SK-N-SH (cell line): ENCODE results near the gene EIF4G1. TPM values are rescaled to one million over a fixed set of nuclear protein-coding genes. Genes with fewer than 3 reads are reported as not detected.

Source experiments
- CTCF ChIA-PET: fragments of 300-600, 350-600 bp; formaldehyde crosslinking; extraction: SDS; loops from one replicate; lab custom pipeline; 2021; lab: Yijun Ruan, JAX
- POLR2A ChIA-PET: fragments of 350-600 bp; sonication (Branson Sonifier 250); formaldehyde crosslinking; extraction: SDS; loops from one replicate; lab custom pipeline; 2020; ENCODE audit warnings: antibody characterized with exemption, inconsistent platforms; lab: Yijun Ruan, JAX
- DNase-seq: peaks from one replicate; pipeline ENCODE4 v3.0.0; 2012
- H2AFZ ChIP-seq: fragments of 200-600 bp; sonication (generic); 2 replicates; pipeline ENCODE4 v1.8.1; 2016; ENCODE audit warnings: antibody characterized with exemption, mild to moderate bottlenecking, low read depth
- H3F3A ChIP-seq: fragments of 200-600 bp; sonication (generic); replicated peaks from 2 replicates; pipeline ENCODE3; 2016; ENCODE audit warnings: antibody characterized with exemption, mild to moderate bottlenecking; ENCODE audit not compliant: insufficient read depth
- H3K27ac ChIP-seq, 2 experiments: fragments of 200-500 bp in 1 of 2; fragments of 200-600 bp in 1 of 2; sonication (Bioruptor generic) in 1 of 2; sonication (generic), shearing (Covaris generic) in 1 of 2; 2 replicates each; pipeline versions ENCODE4 v1.5.1 to v1.6.1; 2014 to 2016; ENCODE audit warnings: low read depth in 2 of 2, inconsistent platforms in 1 of 2, low read length in 1 of 2, mild to moderate bottlenecking in 1 of 2, mixed read lengths in 1 of 2
- H3K27me3 ChIP-seq: fragments of 200-600 bp; sonication (generic), shearing (Covaris generic); 2 replicates; pipeline ENCODE4 v1.6.1; 2016; ENCODE audit warnings: mixed run types; ENCODE audit not compliant: insufficient read depth
- H3K36me3 ChIP-seq, 2 experiments: fragments of 200-500 bp in 1 of 2; fragments of 200-600 bp in 1 of 2; sonication (Bioruptor generic) in 1 of 2; sonication (generic) in 1 of 2; replicated peaks in 1 of 2; 2 replicates each; pipeline versions ENCODE3 to v1.5.1; 2014 to 2016; ENCODE audit warnings: low read length in 1 of 2, mild to moderate bottlenecking in 1 of 2; ENCODE audit not compliant: insufficient read depth in 2 of 2, control insufficient read depth in 1 of 2
- H3K4me1 ChIP-seq, 2 experiments: fragments of 200-500 bp in 1 of 2; fragments of 200-600 bp in 1 of 2; sonication (Bioruptor generic) in 1 of 2; sonication (generic), shearing (Covaris generic) in 1 of 2; 2 replicates each; pipeline versions ENCODE4 v1.5.1 to v1.6.1; 2014 to 2016; ENCODE audit warnings: low read depth in 1 of 2, low read length in 1 of 2, mixed run types in 1 of 2; ENCODE audit not compliant: insufficient read depth in 2 of 2, control insufficient read depth in 1 of 2
- H3K4me2 ChIP-seq: fragments of 200-600 bp; sonication (generic), shearing (Covaris generic); 2 replicates; pipeline ENCODE4 v1.6.1; 2017; ENCODE audit warnings: mixed run types
- H3K4me3 ChIP-seq, 2 experiments: fragments of 200-500 bp in 1 of 2; fragments of 200-600 bp in 1 of 2; sonication (Bioruptor generic) in 1 of 2; sonication (generic), shearing (Covaris generic) in 1 of 2; 2 replicates each; pipeline versions ENCODE4 v1.5.1 to v1.8.1; 2014 to 2016; ENCODE audit warnings: low read depth in 2 of 2, inconsistent platforms in 1 of 2, low read length in 1 of 2, mild to moderate bottlenecking in 1 of 2, mixed read lengths in 1 of 2, moderate library complexity in 1 of 2
- H3K79me2 ChIP-seq: fragments of 200-600 bp; sonication (generic); 2 replicates; pipeline ENCODE4 v1.8.1; 2017; ENCODE audit warnings: mild to moderate bottlenecking; ENCODE audit not compliant: insufficient read depth
- H3K9ac ChIP-seq: fragments of 200-600 bp; sonication (generic); 2 replicates; pipeline ENCODE4 v1.6.1; 2017; ENCODE audit warnings: mixed run types
- H3K9me2 ChIP-seq: fragments of 200-600 bp; sonication (generic); 2 replicates; pipeline ENCODE4 v1.6.1; 2017; ENCODE audit warnings: mixed run types
- H3K9me3 ChIP-seq: fragments of 200-600 bp; sonication (generic); 2 replicates; pipeline ENCODE4 v1.6.1; 2017; ENCODE audit warnings: mixed run types, mild to moderate bottlenecking, moderate library complexity
- H4K20me1 ChIP-seq: fragments of 200-600 bp; sonication (generic); 2 replicates; pipeline ENCODE4 v1.6.1; 2017; ENCODE audit warnings: mild to moderate bottlenecking, mixed run types; ENCODE audit not compliant: insufficient read depth
- ELF1 ChIP-seq: IDR thresholded peaks from 2 replicates; pipeline ENCODE4 v1.4.0; 2012
- EZH2phosphoT487 ChIP-seq: fragments of 200-600 bp; sonication (generic); IDR thresholded peaks from 2 replicates; pipeline ENCODE4 v1.6.1; 2017; ENCODE audit warnings: low read depth, mixed run types, mild to moderate bottlenecking, antibody characterized with exemption, moderate library complexity, borderline replicate concordance
- FOSL2 ChIP-seq: IDR thresholded peaks from 2 replicates; pipeline ENCODE4 v1.4.0; 2012; ENCODE audit warnings: low read depth, mild to moderate bottlenecking, moderate library complexity, borderline replicate concordance
- FOXJ3 ChIP-seq: sonication (generic); formaldehyde crosslinking; IDR thresholded peaks from 2 replicates; pipeline ENCODE4 v1.5.1; 2020; ENCODE audit warnings: mild to moderate bottlenecking, missing genetic modification reagents
- FOXM1 ChIP-seq: IDR thresholded peaks from 2 replicates; pipeline ENCODE4 v1.4.0; 2012; ENCODE audit warnings: low read depth, mild to moderate bottlenecking
- MEF2A ChIP-seq: IDR thresholded peaks from 2 replicates; pipeline ENCODE4 v1.4.0; 2012; ENCODE audit warnings: low read depth, borderline replicate concordance
- POLR2AphosphoS5 ChIP-seq: IDR thresholded peaks from 2 replicates; pipeline ENCODE4 v1.6.1; 2012; ENCODE audit warnings: low read depth, low read length
- TAF1 ChIP-seq: IDR thresholded peaks from 2 replicates; pipeline ENCODE4 v1.6.1; 2012; ENCODE audit warnings: low read depth, mild to moderate bottlenecking, low read length, moderate library complexity, borderline replicate concordance
- WGBS: methylation state at CpG from one replicate; pipeline ENCODE4 v1.1.6; 2017; ENCODE audit warnings: low lambda C conversion rate; 5-methylcytosine and 5-hydroxymethylcytosine counted together
- polyA plus RNA-seq, 3 experiments: library from polyadenylated mRNA; depleted of rRNA; stranded (reverse); fragments of >200 nt; gene quantifications; 2 replicates each; pipeline ENCODE4 v1.2.3, GENCODE V29; 2012
- TF ChIP-seq, protein P1 (sequence below): IDR thresholded peaks from 2 replicates; pipeline ENCODE4 v1.6.1; 2012; ENCODE audit warnings: mild to moderate bottlenecking, low read depth, low read length, moderate library complexity
- TF ChIP-seq, protein P2 (sequence below): IDR thresholded peaks from 2 replicates; pipeline ENCODE4 v1.4.0; 2012; ENCODE audit warnings: low read depth

The EIF4G1 gene
- polyA plus RNA-seq, 1 of the 3 experiments (the other 2 are of a cell fraction): 262 TPM

DNA sequence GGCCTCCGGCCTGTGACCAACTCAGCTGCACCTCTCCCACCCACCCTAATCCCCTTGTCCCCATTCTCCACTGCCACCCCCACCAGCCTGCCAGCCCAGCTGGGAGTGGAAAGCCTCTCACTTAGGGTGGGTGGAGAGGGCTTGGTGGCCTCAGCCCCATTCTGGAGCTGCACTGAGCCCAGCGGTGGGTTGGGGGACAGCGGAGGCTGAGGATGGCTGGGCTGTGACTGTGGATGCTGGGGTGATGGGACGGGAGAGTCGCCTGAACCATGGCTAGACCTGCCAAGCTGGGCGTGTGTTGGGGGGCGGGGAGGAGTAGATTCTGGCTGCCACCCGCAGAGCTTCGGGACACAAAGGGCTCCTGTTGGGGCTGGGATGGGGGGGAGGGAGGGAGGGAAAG lies 45.2 kb downstream of the EIF4G1 start (continued):
- TF ChIP-seq, protein P1, sequence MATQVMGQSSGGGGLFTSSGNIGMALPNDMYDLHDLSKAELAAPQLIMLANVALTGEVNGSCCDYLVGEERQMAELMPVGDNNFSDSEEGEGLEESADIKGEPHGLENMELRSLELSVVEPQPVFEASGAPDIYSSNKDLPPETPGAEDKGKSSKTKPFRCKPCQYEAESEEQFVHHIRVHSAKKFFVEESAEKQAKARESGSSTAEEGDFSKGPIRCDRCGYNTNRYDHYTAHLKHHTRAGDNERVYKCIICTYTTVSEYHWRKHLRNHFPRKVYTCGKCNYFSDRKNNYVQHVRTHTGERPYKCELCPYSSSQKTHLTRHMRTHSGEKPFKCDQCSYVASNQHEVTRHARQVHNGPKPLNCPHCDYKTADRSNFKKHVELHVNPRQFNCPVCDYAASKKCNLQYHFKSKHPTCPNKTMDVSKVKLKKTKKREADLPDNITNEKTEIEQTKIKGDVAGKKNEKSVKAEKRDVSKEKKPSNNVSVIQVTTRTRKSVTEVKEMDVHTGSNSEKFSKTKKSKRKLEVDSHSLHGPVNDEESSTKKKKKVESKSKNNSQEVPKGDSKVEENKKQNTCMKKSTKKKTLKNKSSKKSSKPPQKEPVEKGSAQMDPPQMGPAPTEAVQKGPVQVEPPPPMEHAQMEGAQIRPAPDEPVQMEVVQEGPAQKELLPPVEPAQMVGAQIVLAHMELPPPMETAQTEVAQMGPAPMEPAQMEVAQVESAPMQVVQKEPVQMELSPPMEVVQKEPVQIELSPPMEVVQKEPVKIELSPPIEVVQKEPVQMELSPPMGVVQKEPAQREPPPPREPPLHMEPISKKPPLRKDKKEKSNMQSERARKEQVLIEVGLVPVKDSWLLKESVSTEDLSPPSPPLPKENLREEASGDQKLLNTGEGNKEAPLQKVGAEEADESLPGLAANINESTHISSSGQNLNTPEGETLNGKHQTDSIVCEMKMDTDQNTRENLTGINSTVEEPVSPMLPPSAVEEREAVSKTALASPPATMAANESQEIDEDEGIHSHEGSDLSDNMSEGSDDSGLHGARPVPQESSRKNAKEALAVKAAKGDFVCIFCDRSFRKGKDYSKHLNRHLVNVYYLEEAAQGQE: no peak
- TF ChIP-seq FOXM1 (no peak), FOXJ3 (CRISPR knock-in tag) (no peak)

DNA sequence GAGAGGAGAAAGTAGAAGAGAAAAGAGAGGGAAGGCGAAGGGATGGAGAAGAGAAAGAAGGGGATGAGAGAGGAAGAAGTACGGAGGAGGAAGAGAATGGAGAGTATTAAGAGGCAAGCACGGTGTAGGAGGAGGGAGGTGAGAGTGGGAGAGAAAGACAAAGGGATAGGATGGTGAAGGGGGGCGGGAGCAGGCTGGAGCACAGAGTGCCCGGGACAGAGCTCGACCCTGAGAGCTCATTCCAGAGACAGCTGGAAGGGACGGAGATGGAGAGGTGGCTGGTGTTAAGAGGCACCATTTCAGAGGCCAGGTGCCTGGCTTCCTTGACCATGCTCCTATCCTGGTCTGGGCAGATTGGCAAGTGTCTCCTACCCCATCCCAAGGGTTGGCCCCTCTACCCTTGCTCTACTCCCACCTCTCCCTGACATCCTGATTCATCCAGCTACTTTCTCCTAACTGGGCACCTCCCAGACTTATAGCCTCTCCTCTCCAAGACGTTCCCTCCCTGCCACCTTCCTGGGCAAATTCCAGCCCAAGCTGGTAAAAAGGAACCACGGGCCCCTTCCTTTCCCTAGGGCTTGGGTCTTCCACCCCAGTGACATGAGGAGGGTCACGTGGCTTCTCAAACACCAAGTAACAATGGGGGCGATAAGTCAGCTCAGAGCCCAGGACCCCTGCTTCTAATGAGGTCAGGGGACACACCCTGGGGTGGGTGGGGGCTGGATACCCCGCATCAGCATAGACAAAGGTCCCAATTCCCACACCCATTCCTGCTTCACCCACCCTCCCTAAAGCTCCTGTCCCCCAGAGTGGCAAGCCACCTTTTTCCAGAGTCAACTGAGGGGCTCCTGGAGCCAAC lies 45.9 kb downstream of the EIF4G1 start:
- Histone ChIP-seq H3K4me3 (peak overlapping the region; percentile 91 to 96), H2AFZ (peak overlapping the region; percentile 77; the same call in 1 of the 2 replicates), H3K4me1 (peaks cover 11 to 19% of the 10 kb centered on the region in 2 experiments; a peak in 2 of 4 replicates), H3K36me3 (peaks cover 13 to 23% of the 10 kb centered on the region in 2 experiments), H3K9me3 (no peaks in the 10 kb centered on the region), H3F3A (peaks cover 10% of the 10 kb centered on the region), H3K27ac (no peak overlapping the region), H3K9me2 (no peaks in the 10 kb centered on the region), H3K79me2 (peaks cover 38% of the 10 kb centered on the region), H3K27me3 (no peaks in the 10 kb centered on the region), H3K4me2 (peak overlapping the region; percentile 92), H4K20me1 (peaks cover 15% of the 10 kb centered on the region; the same call in 1 of the 2 replicates), H3K9ac (peak overlapping the region; percentile 99)
- ChIA-PET POLR2A (interaction anchor here (1.0 to 2.7 kb wide), 3 partner anchors 13 to 23 kb away, joined by 3 to 11 read pairs (median 3); partner anchors contain the start of gene FAM131A), CTCF (interaction anchor here (0.7 to 1.5 kb wide), 10 partner anchors 9 to 186 kb away, joined by 3 to 6 read pairs (median 3); partner anchors contain the start of gene EEF1AKMT4)
- WGBS: 92% methylated on average over 11 of the region's 12 CpGs
- TF ChIP-seq FOSL2: no peak
- no peak for TF ChIP-seq MEF2A
- no peak for TF ChIP-seq POLR2AphosphoS5
- TF ChIP-seq, protein P2, sequence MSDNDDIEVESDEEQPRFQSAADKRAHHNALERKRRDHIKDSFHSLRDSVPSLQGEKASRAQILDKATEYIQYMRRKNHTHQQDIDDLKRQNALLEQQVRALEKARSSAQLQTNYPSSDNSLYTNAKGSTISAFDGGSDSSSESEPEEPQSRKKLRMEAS: no peak
- TF ChIP-seq EZH2phosphoT487: no peak
- TF ChIP-seq ELF1: no peak
- TF ChIP-seq TAF1: no peak
- DNase-seq: no peak
